Endothelial cell of umbilical vein (primary cell): Measurements from ENCODE around the gene REEP1. TPM values are rescaled to one million over a fixed set of nuclear protein-coding genes. Genes with fewer than 3 reads are reported as not detected.

ENCODE experiments used
- BruUV-seq: library from RNA; stranded (reverse); fragments of 400-500 nt; replicated peaks from 2 replicates; lab custom pipeline; 2021; lab: Mats Ljungman, UMichigan
- CTCF ChIA-PET: fragments of 300-600, 350-600 bp; sonication (Branson Sonifier 250); formaldehyde crosslinking; loops from one replicate; lab custom pipeline; 2021; ENCODE audit warnings: antibody characterized with exemption, inconsistent platforms; lab: Charles Lee
- POLR2A ChIA-PET: fragments of 300-600, 350-600 bp; sonication (Branson Sonifier 250); formaldehyde crosslinking; loops from one replicate; lab custom pipeline; 2021; ENCODE audit warnings: antibody characterized with exemption, inconsistent platforms; lab: Charles Lee
- DNase-seq: peaks from one replicate; pipeline ENCODE4 v3.0.0-alpha.2; 2011; ENCODE audit warnings: low read depth, low spot score
- FAIRE-seq: peaks from 2 replicates; lab custom pipeline; 2011; peaks lifted over from hg19 to GRCh38; lab: Jason Lieb, UNC
- H2AFZ ChIP-seq: 2 replicates; pipeline ENCODE4 v1.6.0; 2012; ENCODE audit warnings: low read depth, low read length, control low read depth, inconsistent platforms
- H3K27ac ChIP-seq: 2 replicates; pipeline ENCODE4 v1.5.1; 2011; ENCODE audit warnings: low read depth, mild to moderate bottlenecking, control low read depth, low read length, moderate library complexity; ENCODE audit not compliant: insufficient read depth
- H3K27me3 ChIP-seq, 2 experiments: 2 replicates each; pipeline versions ENCODE4 v1.6.0 to v1.6.1; 2011; ENCODE audit warnings: low read length in 2 of 2, mixed read lengths in 1 of 2; ENCODE audit not compliant: control insufficient read depth in 2 of 2, insufficient read depth in 2 of 2
- H3K36me3 ChIP-seq, 2 experiments: 2 replicates in 1 of 2; 3 replicates in 1 of 2; pipeline ENCODE4 v1.5.1; 2011; ENCODE audit warnings: low read length in 2 of 2, mild to moderate bottlenecking in 1 of 2, moderate library complexity in 1 of 2; ENCODE audit not compliant: control insufficient read depth in 2 of 2, insufficient read depth in 2 of 2; ENCODE audit errors: extremely low read depth in 1 of 2
- H3K4me1 ChIP-seq: 3 replicates; pipeline ENCODE4 v1.5.1; 2011; ENCODE audit warnings: mild to moderate bottlenecking, low read length; ENCODE audit not compliant: control insufficient read depth, insufficient read depth; ENCODE audit errors: extremely low read depth
- H3K4me2 ChIP-seq: 2 replicates; pipeline ENCODE4 v1.6.1; 2011; ENCODE audit warnings: low read length, control low read depth, mixed read lengths; ENCODE audit not compliant: insufficient read depth
- H3K4me3 ChIP-seq, 3 experiments: fragments of 200-600 bp in 1 of 3; sonication (generic), shearing (Covaris generic) in 1 of 3; replicated peaks in 1 of 3; 2 replicates each; pipeline ENCODE4 v1.5.1; 2011 to 2016; ENCODE audit warnings: control low read depth in 3 of 3, low read length in 3 of 3, mild to moderate bottlenecking in 2 of 3, inconsistent platforms in 1 of 3, low read depth in 1 of 3, moderate library complexity in 1 of 3; ENCODE audit not compliant: insufficient read depth in 1 of 3
- H3K79me2 ChIP-seq: 2 replicates; pipeline ENCODE4 v1.6.0; 2012; ENCODE audit warnings: low read length, inconsistent platforms; ENCODE audit not compliant: control insufficient read depth, insufficient read depth
- H3K9ac ChIP-seq: replicated peaks from 2 replicates; pipeline ENCODE3; 2011; ENCODE audit warnings: low read length, control low read depth; ENCODE audit not compliant: insufficient read depth; ENCODE audit errors: extremely low read depth
- H3K9me1 ChIP-seq: replicated peaks from 3 replicates; pipeline ENCODE4 v1.6.0; 2011; ENCODE audit warnings: mild to moderate bottlenecking, low read length; ENCODE audit not compliant: control insufficient read depth, insufficient read depth; ENCODE audit errors: extremely low read depth
- H3K9me3 ChIP-seq: replicated peaks from 2 replicates; pipeline ENCODE4 v1.5.1; 2012; ENCODE audit warnings: low read length, inconsistent platforms; ENCODE audit not compliant: control insufficient read depth, insufficient read depth
- H4K20me1 ChIP-seq: replicated peaks from 2 replicates; pipeline ENCODE3; 2011; ENCODE audit warnings: mild to moderate bottlenecking, low read length; ENCODE audit not compliant: control insufficient read depth, insufficient read depth; ENCODE audit errors: extremely low read depth
- CTCF ChIP-seq, 2 donors: IDR thresholded peaks; 1 replicate in 1 of 2; 2 replicates in 1 of 2; pipeline ENCODE4 v1.5.1; 2011; ENCODE audit warnings: low read length in 2 of 2, mild to moderate bottlenecking in 2 of 2, moderate library complexity in 2 of 2, control low read depth in 1 of 2, inconsistent platforms in 1 of 2, low read depth in 1 of 2; ENCODE audit not compliant: insufficient read depth in 1 of 2; ENCODE audit errors: extremely low read depth in 1 of 2
- EZH2 ChIP-seq: IDR thresholded peaks from 2 replicates; pipeline ENCODE4 v1.6.1; 2012; ENCODE audit warnings: borderline replicate concordance, low read depth, mild to moderate bottlenecking, moderate library complexity, low read length, inconsistent platforms; ENCODE audit not compliant: severe bottlenecking
- FOS ChIP-seq: IDR thresholded peaks from 2 replicates; pipeline ENCODE4 v1.6.1; 2011; ENCODE audit warnings: mild to moderate bottlenecking, low read length, moderate library complexity, borderline replicate concordance; ENCODE audit not compliant: insufficient read depth
- GATA2 ChIP-seq: IDR thresholded peaks from 2 replicates; pipeline ENCODE4 v1.7.0; 2011; ENCODE audit warnings: low read depth, mild to moderate bottlenecking, moderate library complexity, mixed read lengths, low read length; ENCODE audit not compliant: insufficient read length, insufficient read depth
- JUN ChIP-seq: IDR thresholded peaks from 2 replicates; pipeline ENCODE4 v1.6.1; 2011; ENCODE audit warnings: borderline replicate concordance, low read depth; ENCODE audit not compliant: insufficient read length, insufficient read depth
- MAX ChIP-seq: IDR thresholded peaks from 2 replicates; pipeline ENCODE4 v1.6.1; 2011; ENCODE audit not compliant: insufficient read depth, insufficient read length
- MYC ChIP-seq: IDR thresholded peaks from one replicate; pipeline ENCODE4 v1.6.1; 2011; ENCODE audit warnings: mild to moderate bottlenecking, low read depth, low read length
- POLR2A ChIP-seq: IDR thresholded peaks from 2 replicates; pipeline ENCODE4 v1.6.1; 2012; ENCODE audit warnings: low read depth, mild to moderate bottlenecking, control low read depth, low read length
- POLR2AphosphoS5 ChIP-seq: IDR thresholded peaks from 2 replicates; pipeline ENCODE4 v1.6.1; 2012; ENCODE audit warnings: low read depth, mild to moderate bottlenecking, control low read depth, low read length, moderate library complexity; ENCODE audit not compliant: insufficient read depth
- dilution Hi-C: fragments of 300-500 bp; cut with MboI; formaldehyde crosslinking; loops from one replicate; pipeline ENCODE4 v1.15.0; 2019; ENCODE audit warnings: low sequenced_read_pairs; ENCODE audit not compliant: extremely low pct_ligation_motif_present
- intact Hi-C: fragments of 100-400 bp; cut with micrococcal nuclease; formaldehyde crosslinking; loops from one replicate; pipeline ENCODE4 v1.10.0; 2022
- polyA plus RNA-seq, 4 experiments: library from polyadenylated mRNA; depleted of rRNA in 3 of 4; stranded (reverse) in 3 of 4; unstranded in 1 of 4; fragments of >200 nt; gene quantifications; 2 replicates each; pipeline versions ENCODE4 v1.2.1 to v1.2.3, GENCODE V29; 2011 to 2012; ENCODE audit warnings: missing spikeins in 1 of 4
- total RNA-seq: library from RNA; stranded (reverse); gene quantifications from 2 replicates; pipeline ENCODE4 v1.2.3, GENCODE V29; 2021

REEP1 gene
- total and polyA plus RNA-seq, 2 donors (not counting 3 experiments of a cell fraction or from before 2014, with no cell fraction given): 0.11 to 0.53 TPM

DNA sequence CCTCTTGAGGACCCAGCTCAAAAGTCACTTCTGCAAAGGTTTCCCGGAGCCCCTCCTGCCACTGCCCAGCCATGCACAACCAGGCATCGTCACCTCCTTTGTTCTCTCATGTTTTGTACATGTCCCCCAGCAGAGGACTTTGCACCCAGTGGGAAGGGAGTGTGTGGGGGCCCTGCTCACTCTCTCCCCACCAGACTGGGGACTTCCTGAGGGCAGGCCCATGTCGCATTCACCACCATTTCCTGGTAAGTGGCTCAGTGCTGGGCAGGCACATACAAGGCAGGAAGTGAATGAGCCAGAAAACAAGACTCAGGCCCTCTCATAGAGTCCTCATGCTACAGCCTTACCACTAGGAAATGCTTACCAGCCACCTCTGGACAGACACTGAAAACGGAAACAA is 119.3 kb downstream of the REEP1 start:
- TF ChIP-seq MYC: no peak
- TF ChIP-seq GATA2: no peak
- TF ChIP-seq FOS: no peak
- TF ChIP-seq JUN: no peak
- TF ChIP-seq EZH2: no peak
- no peak for TF ChIP-seq POLR2A
- TF ChIP-seq POLR2AphosphoS5: no peak
- no peak for TF ChIP-seq MAX
- no peak for TF ChIP-seq CTCF (IDR thresholded peaks at IDR 0.05; ENCODE audit: extremely low read depth in 1 of 2, insufficient read depth in 1 of 2, low read depth in 1 of 2, low read length in 2 of 2)
- Histone ChIP-seq H3K36me3 (no peaks in the 10 kb centered on the region), H3K9me3 (no peaks in the 10 kb centered on the region), H3K4me1 (peaks cover 11% of the 10 kb centered on the region), H3K79me2 (no peaks in the 10 kb centered on the region), H3K27ac (no peak overlapping the region), H3K9me1 (no peaks in the 10 kb centered on the region), H3K27me3 (no peaks in the 10 kb centered on the region), H2AFZ (no peak overlapping the region), H4K20me1 (no peaks in the 10 kb centered on the region), H3K4me2 (no peak overlapping the region), H3K4me3 (no peak overlapping the region), H3K9ac (no peak overlapping the region)
- BruUV-seq: no TSS peak
- ChIA-PET POLR2A (no interaction called here), CTCF (no interaction called here)
- DNase-seq: no peak
- FAIRE-seq: no peak
- dilution Hi-C loops (no loop called here), intact Hi-C loops (no loop called here)
